GM12878 (cell line): ENCODE data around the gene FGF11. TPM values are rescaled to one million over a fixed set of nuclear protein-coding genes. Genes with fewer than 3 reads are reported as not detected.

Experiments used
- ATAC-seq: fragments of 200-7000 bp; cut with Tn5 transposase; 3 replicates; pipeline ENCODE4 v1.9.1; 2020; ENCODE audit warnings: mild to moderate bottlenecking, moderate library complexity
- BruUV-seq: library from RNA; stranded (reverse); fragments of 400-500 nt; replicated peaks from 2 replicates; lab custom pipeline; 2021; lab: Mats Ljungman, UMichigan
- CTCF ChIA-PET: fragments of 300-600 bp; sonication (Branson Sonifier 250); formaldehyde crosslinking; extraction: SDS; loops from one replicate; lab custom pipeline; 2021; ENCODE audit warnings: inconsistent platforms; lab: Yijun Ruan, JAX
- POLR2A ChIA-PET: fragments of 350-600 bp; formaldehyde crosslinking; extraction: SDS; loops from one replicate; lab custom pipeline; 2021; ENCODE audit warnings: inconsistent platforms; lab: Charles Lee
- RAD21 ChIA-PET: fragments of 300-600 bp; sonication (Branson Sonifier 250); formaldehyde crosslinking; loops from one replicate; lab custom pipeline; 2023; ENCODE audit warnings: antibody characterized with exemption; ENCODE audit not compliant: unreplicated experiment; lab: Charles Lee
- SMC1A ChIA-PET: fragments of 300-600 bp; sonication (Branson Sonifier 250); formaldehyde crosslinking; loops from one replicate; lab custom pipeline; 2023; ENCODE audit not compliant: unreplicated experiment, uncharacterized antibody; lab: Charles Lee
- DNase-seq: peaks from one replicate; pipeline ENCODE4 v3.0.0-alpha.2; 2011; ENCODE audit warnings: low read depth, low spot score
- FAIRE-seq: peaks from 3 replicates; lab custom pipeline; 2011; peaks lifted over from hg19 to GRCh38; lab: Jason Lieb, UNC
- H2AFZ ChIP-seq: 2 replicates; pipeline ENCODE4 v1.6.0; 2011; ENCODE audit warnings: low read depth, low read length, control low read depth; ENCODE audit not compliant: control insufficient read depth
- H3K27ac ChIP-seq: 2 replicates; pipeline ENCODE4 v1.5.1; 2011; ENCODE audit warnings: control low read depth; ENCODE audit not compliant: control insufficient read depth, insufficient read depth
- H3K27me3 ChIP-seq, 2 experiments: replicated peaks in 1 of 2; 2 replicates each; pipeline versions ENCODE4 v1.6.0 to v1.6.1; 2011; ENCODE audit warnings: low read length in 1 of 2; ENCODE audit not compliant: control insufficient read depth in 2 of 2, insufficient read depth in 2 of 2
- H3K36me3 ChIP-seq, 2 experiments: 2 replicates each; pipeline ENCODE4 v1.5.1; 2011; ENCODE audit warnings: low read length in 1 of 2; ENCODE audit not compliant: control insufficient read depth in 2 of 2, insufficient read depth in 2 of 2
- H3K4me1 ChIP-seq: 2 replicates; pipeline ENCODE4 v1.6.1; 2011; ENCODE audit warnings: mild to moderate bottlenecking, low read length, moderate library complexity, mixed read lengths; ENCODE audit not compliant: control insufficient read depth, insufficient read depth
- H3K4me2 ChIP-seq: 2 replicates; pipeline ENCODE4 v1.6.0; 2011; ENCODE audit warnings: control low read depth; ENCODE audit not compliant: control insufficient read depth, insufficient read depth
- H3K4me3 ChIP-seq: fragments of 200-600 bp; sonication (generic); 2 replicates; pipeline ENCODE4 v1.5.1; 2016
- H3K79me2 ChIP-seq: 2 replicates; pipeline ENCODE4 v1.6.0; 2011; ENCODE audit warnings: low read length; ENCODE audit not compliant: control insufficient read depth, insufficient read depth
- H3K9ac ChIP-seq: 2 replicates; pipeline ENCODE4 v1.8.0; 2011; ENCODE audit warnings: low read length, control low read depth, mixed read lengths; ENCODE audit not compliant: control insufficient read depth, insufficient read depth
- H3K9me3 ChIP-seq: replicated peaks from 3 replicates; pipeline ENCODE4 v1.5.1; 2011; ENCODE audit warnings: mild to moderate bottlenecking, low read length; ENCODE audit not compliant: control insufficient read depth, insufficient read depth
- H4K20me1 ChIP-seq: 2 replicates; pipeline ENCODE4 v1.6.0; 2011; ENCODE audit not compliant: control insufficient read depth, insufficient read depth
- ASH2L ChIP-seq: fragments of 300-600, 200-600 bp; sonication (generic); IDR thresholded peaks from 2 replicates; pipeline ENCODE4 v1.6.1; 2017; ENCODE audit warnings: low read depth, mild to moderate bottlenecking, borderline replicate concordance
- BHLHE40 ChIP-seq, 2 experiments: fragments of 450-650 bp in 1 of 2; IDR thresholded peaks; 2 replicates each; pipeline ENCODE4 v1.6.1; 2011 to 2017; ENCODE audit warnings: low read depth in 2 of 2, borderline replicate concordance in 1 of 2, improper control_type of control experiment in 1 of 2, low read length in 1 of 2, mild to moderate bottlenecking in 1 of 2
- DPF2 ChIP-seq: fragments of 450-650 bp; IDR thresholded peaks from 2 replicates; pipeline ENCODE4 v1.6.1; 2017; ENCODE audit warnings: mild to moderate bottlenecking
- E4F1 ChIP-seq: fragments of 450-650 bp; IDR thresholded peaks from 2 replicates; pipeline ENCODE4 v1.6.1; 2018; ENCODE audit warnings: borderline replicate concordance, mild to moderate bottlenecking; ENCODE audit not compliant: partially characterized antibody
- EZH2 ChIP-seq: IDR thresholded peaks from 2 replicates; pipeline ENCODE4 v1.6.1; 2012; ENCODE audit warnings: low read depth, mild to moderate bottlenecking, control low read depth, inconsistent platforms, low read length, borderline replicate concordance; ENCODE audit not compliant: control insufficient read depth
- IKZF2 ChIP-seq, 2 experiments: fragments of 450-650 bp; IDR thresholded peaks; 2 replicates each; pipeline ENCODE4 v1.6.1; 2017; ENCODE audit warnings: mild to moderate bottlenecking in 2 of 2, moderate library complexity in 2 of 2
- MEF2A ChIP-seq: IDR thresholded peaks from 2 replicates; pipeline ENCODE4 v1.6.1; 2011; ENCODE audit warnings: low read depth, mild to moderate bottlenecking, low read length, moderate library complexity; ENCODE audit not compliant: insufficient read depth
- NBN ChIP-seq: fragments of 450-650 bp; IDR thresholded peaks from 2 replicates; pipeline ENCODE4 v1.6.1; 2016
- PKNOX1 ChIP-seq: fragments of 450-650 bp; IDR thresholded peaks from 2 replicates; pipeline ENCODE4 v1.6.1; 2016; ENCODE audit warnings: mild to moderate bottlenecking
- PML ChIP-seq: IDR thresholded peaks from 2 replicates; pipeline ENCODE4 v1.6.1; 2012; ENCODE audit warnings: low read length, inconsistent platforms
- TCF12 ChIP-seq: IDR thresholded peaks from 2 replicates; pipeline ENCODE4 v1.6.1; 2011; ENCODE audit warnings: low read depth, mild to moderate bottlenecking, low read length
- YY1 ChIP-seq: IDR thresholded peaks from 2 replicates; pipeline ENCODE4 v1.6.1; 2011; ENCODE audit warnings: low read depth, mild to moderate bottlenecking, low read length
- ZNF592 ChIP-seq: fragments of 450-650 bp; IDR thresholded peaks from 2 replicates; pipeline ENCODE4 v1.6.1; 2017; ENCODE audit warnings: mild to moderate bottlenecking, moderate library complexity
- WGBS: methylation state at CpG from one replicate; pipeline ENCODE4 v1.1.6; 2016; ENCODE audit warnings: low lambda C conversion rate; ENCODE audit not compliant: insufficient replicate concordance, insufficient coverage; ENCODE audit errors: missing lambda C conversion rate; 5-methylcytosine and 5-hydroxymethylcytosine counted together
- in situ Hi-C: fragments of 300-500 bp; cut with MboI; formaldehyde crosslinking; loops from 9 replicates; pipeline ENCODE4 v1.14.3; 2018; ENCODE audit warnings: mixed read lengths
- intact Hi-C: fragments of 100-400 bp; cut with micrococcal nuclease; formaldehyde crosslinking; loops from one replicate; pipeline ENCODE4 v1.14.2; 2022; ENCODE audit not compliant: unreplicated experiment
- polyA plus RNA-seq, 11 experiments: library from polyadenylated mRNA; depleted of rRNA in 4 of 11; unstranded in 6 of 11; stranded (reverse) in 5 of 11; fragments of >200 nt; fragmentation: Nextera tagmentation in 4 of 11; fragmentation: Illumina TruSeq in 1 of 11; extraction: Ambion mirVana in 4 of 11; extraction: Trizol in 1 of 11; gene quantifications; 1 replicate in 1 of 11; 2 replicates in 10 of 11; pipeline versions ENCODE4 v1.2.1 to v1.2.3, GENCODE V29; 2011 to 2016; ENCODE audit warnings: inconsistent platforms in 2 of 11, missing spikeins in 2 of 11, low read depth in 1 of 11
- total RNA-seq, 4 experiments: library from RNA; depleted of rRNA in 3 of 4; stranded (reverse); fragments of >200 nt in 3 of 4; fragmentation: Illumina TruSeq in 1 of 4; extraction: Trizol in 1 of 4; gene quantifications; 2 replicates each; pipeline versions ENCODE4 v1.2.1 to v1.2.3, GENCODE V29; 2013 to 2021

Gene FGF11
- total and polyA plus RNA-seq, 10 of the 15 experiments (the other 5 are each of a cell fraction or from before 2014, with no cell fraction given) = 0.69 to 21.1 (median 2.6) TPM

GRCh38 chr17:7427549-7427948, 11.8 kb upstream of the FGF11 start:
- H3K4me1 ChIP-seq = no peaks in the 10 kb centered on the region
- no peak overlapping the region for H3K4me2 ChIP-seq
- POLR2A ChIA-PET = no interaction called here
- ATAC-seq = no peak
- no peaks in the 10 kb centered on the region for H3K9me3 ChIP-seq
- no peaks in the 10 kb centered on the region for H3K79me2 ChIP-seq
- H2AFZ ChIP-seq = no peak overlapping the region
- TF ChIP-seq MEF2A (no peak), BHLHE40 (IDR thresholded peaks at IDR 0.05; ENCODE audit: borderline replicate concordance in 1 of 2, low read depth in 2 of 2, low read length in 1 of 2) (no peak), NBN (no peak), ASH2L (no peak), ZNF592 (no peak), E4F1 (no peak), PML (no peak), DPF2 (no peak), IKZF2 (IDR thresholded peaks at IDR 0.05) (no peak), YY1 (no peak), EZH2 (no peak), TCF12 (no peak), PKNOX1 (no peak)
- H3K36me3 ChIP-seq = no peaks in the 10 kb centered on the region
- H4K20me1 ChIP-seq = no peaks in the 10 kb centered on the region
- H3K4me3 ChIP-seq = no peak overlapping the region
- DNase-seq = no peak
- BruUV-seq = no TSS peak
- no peak overlapping the region for H3K9ac ChIP-seq
- no peak for FAIRE-seq
- H3K27me3 ChIP-seq = no peaks in the 10 kb centered on the region; a peak in 1 of 4 replicates
- no peak overlapping the region for H3K27ac ChIP-seq
- RAD21 ChIA-PET = no interaction called here
- CTCF ChIA-PET = interaction anchor here (0.7 kb wide), 1 partner anchor 513 kb away, joined by 4 read pairs; no protein-coding TSS in a partner anchor
- 52% methylated on average over 7 of the region's 7 CpGs for WGBS
- in situ Hi-C loops = no loop called here
- intact Hi-C loops = no loop called here
- SMC1A ChIA-PET = no interaction called here
